ENCODE measurements around the gene PLA2G12B.

DNA sequence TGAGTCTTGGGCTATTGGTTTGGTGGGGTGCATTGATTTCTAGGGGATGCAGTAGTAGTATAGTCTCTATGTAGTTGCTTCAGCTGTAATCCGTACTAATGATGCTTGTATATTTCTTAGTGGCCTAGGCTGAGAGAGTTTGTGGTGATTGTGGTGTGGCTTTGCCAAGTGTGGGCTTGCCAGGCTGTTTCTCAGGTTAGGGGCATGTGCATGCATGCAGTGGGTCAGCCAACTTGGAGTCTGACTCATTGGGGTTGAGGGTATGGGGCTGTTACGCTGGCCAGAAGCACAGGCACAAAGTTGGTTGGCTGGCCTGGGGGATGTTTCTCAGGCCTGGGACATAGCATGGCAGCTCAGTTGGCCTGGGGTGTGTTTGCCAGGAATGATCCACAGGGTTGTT is 25.7 kb upstream of the PLA2G12B start:
- TF ChIP-seq, protein P1, sequence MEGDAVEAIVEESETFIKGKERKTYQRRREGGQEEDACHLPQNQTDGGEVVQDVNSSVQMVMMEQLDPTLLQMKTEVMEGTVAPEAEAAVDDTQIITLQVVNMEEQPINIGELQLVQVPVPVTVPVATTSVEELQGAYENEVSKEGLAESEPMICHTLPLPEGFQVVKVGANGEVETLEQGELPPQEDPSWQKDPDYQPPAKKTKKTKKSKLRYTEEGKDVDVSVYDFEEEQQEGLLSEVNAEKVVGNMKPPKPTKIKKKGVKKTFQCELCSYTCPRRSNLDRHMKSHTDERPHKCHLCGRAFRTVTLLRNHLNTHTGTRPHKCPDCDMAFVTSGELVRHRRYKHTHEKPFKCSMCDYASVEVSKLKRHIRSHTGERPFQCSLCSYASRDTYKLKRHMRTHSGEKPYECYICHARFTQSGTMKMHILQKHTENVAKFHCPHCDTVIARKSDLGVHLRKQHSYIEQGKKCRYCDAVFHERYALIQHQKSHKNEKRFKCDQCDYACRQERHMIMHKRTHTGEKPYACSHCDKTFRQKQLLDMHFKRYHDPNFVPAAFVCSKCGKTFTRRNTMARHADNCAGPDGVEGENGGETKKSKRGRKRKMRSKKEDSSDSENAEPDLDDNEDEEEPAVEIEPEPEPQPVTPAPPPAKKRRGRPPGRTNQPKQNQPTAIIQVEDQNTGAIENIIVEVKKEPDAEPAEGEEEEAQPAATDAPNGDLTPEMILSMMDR (IDR thresholded peaks at IDR 0.05; ENCODE audit: insufficient read depth, low read depth, low read length) = no peak
- no peak for TF ChIP-seq EZH2 (IDR thresholded peaks at IDR 0.05; ENCODE audit: insufficient read depth, low read length)

All from astrocyte (in vitro differentiated cells and primary cell).